Measurements from ENCODE around the gene ARID5A.

The ARID5A gene

DNA sequence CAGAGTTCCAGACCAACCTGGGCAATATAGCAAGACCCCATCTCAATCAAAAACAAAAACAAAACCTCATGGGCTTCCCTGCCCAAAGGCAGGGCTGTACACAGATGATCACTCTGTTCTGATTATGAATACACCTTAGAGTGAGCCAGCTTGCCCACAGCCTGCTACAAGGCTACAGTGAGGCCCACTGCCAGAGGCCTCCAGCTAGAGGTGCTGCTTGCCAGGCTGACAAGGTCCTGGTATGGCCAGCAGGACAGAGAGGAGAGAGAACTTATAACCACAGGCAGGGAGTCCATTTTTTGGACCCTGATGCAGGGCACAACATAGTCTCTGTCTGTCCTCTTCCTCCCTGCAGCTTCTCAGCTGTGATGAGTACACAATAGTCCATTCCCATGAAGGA is 60.0 kb downstream of the ARID5A start:
- no peaks in the 10 kb centered on the region for H4K20me1 ChIP-seq (ENCODE audit: insufficient read depth, low read length, poor library complexity, severe bottlenecking)
- H3K4me2 ChIP-seq (ENCODE audit: low read depth, low read length, poor library complexity, severe bottlenecking) = no peak overlapping the region
- TF ChIP-seq EZH2phosphoT487 (IDR thresholded peaks at IDR 0.05; ENCODE audit: borderline replicate concordance) = no peak
- TF ChIP-seq, protein P1, sequence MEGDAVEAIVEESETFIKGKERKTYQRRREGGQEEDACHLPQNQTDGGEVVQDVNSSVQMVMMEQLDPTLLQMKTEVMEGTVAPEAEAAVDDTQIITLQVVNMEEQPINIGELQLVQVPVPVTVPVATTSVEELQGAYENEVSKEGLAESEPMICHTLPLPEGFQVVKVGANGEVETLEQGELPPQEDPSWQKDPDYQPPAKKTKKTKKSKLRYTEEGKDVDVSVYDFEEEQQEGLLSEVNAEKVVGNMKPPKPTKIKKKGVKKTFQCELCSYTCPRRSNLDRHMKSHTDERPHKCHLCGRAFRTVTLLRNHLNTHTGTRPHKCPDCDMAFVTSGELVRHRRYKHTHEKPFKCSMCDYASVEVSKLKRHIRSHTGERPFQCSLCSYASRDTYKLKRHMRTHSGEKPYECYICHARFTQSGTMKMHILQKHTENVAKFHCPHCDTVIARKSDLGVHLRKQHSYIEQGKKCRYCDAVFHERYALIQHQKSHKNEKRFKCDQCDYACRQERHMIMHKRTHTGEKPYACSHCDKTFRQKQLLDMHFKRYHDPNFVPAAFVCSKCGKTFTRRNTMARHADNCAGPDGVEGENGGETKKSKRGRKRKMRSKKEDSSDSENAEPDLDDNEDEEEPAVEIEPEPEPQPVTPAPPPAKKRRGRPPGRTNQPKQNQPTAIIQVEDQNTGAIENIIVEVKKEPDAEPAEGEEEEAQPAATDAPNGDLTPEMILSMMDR (conservative IDR thresholded peaks at IDR 0.05; ENCODE audit: low read length) = no peak
- H3K9me3 ChIP-seq (ENCODE audit: insufficient read depth, low read depth, low read length) = no peaks in the 10 kb centered on the region
- H3F3A ChIP-seq (ENCODE audit: low read depth) = 0 out of 2 replicates have a peak, but pooled peaks cover 5% of the 10 kb centered on the region
- H2AFZ ChIP-seq (ENCODE audit: low read length) = no peak overlapping the region
- H3K9ac ChIP-seq (ENCODE audit: low read depth, low read length, poor library complexity, severe bottlenecking) = no peak overlapping the region
- H3K4me3 ChIP-seq (ENCODE audit: low read length, poor library complexity, severe bottlenecking) = no peak overlapping the region
- H3K4me1 ChIP-seq (ENCODE audit: insufficient read depth, low read length, poor library complexity, severe bottlenecking) = peaks cover 16% of the 10 kb centered on the region
- no peaks in the 10 kb centered on the region for H3K27me3 ChIP-seq (ENCODE audit: insufficient read depth, low read length, poor library complexity, severe bottlenecking)
- H3K79me2 ChIP-seq (ENCODE audit: insufficient read depth, low read length) = no peaks in the 10 kb centered on the region
- H3K36me3 ChIP-seq (ENCODE audit: insufficient read depth, low read length) = peaks cover 91% of the 10 kb centered on the region
- no peaks in the 10 kb centered on the region for H3K9me2 ChIP-seq (replicated peaks; ENCODE audit: low read depth, low read length)

DNA sequence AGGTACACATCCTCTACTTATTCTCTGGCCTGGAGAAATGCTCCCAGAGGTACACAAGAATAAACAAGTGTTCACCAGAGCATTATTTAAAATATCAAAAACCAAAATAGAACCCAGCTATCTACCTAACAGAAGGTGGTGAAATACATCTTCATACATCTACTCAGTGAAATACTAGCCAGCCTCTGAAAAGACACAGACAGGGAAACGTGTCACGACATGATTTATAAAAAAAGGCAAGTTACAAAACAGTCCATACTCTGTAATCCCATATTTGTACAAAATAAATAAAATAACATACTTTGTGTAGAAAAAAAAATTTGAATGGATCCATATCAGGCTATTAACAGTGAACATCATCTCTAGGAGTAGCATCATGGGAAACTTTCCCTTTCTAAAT is 63.4 kb downstream of the ARID5A start:
- Histone ChIP-seq H3K4me1 (ENCODE audit: insufficient read depth, low read length, poor library complexity, severe bottlenecking) (peaks cover 4% of the 10 kb centered on the region), H2AFZ (ENCODE audit: low read length) (no peak overlapping the region), H3K4me3 (ENCODE audit: low read length, poor library complexity, severe bottlenecking) (no peak overlapping the region), H3K79me2 (ENCODE audit: insufficient read depth, low read length) (no peaks in the 10 kb centered on the region), H3K9me2 (replicated peaks; ENCODE audit: low read depth, low read length) (no peaks in the 10 kb centered on the region), H4K20me1 (ENCODE audit: insufficient read depth, low read length, poor library complexity, severe bottlenecking) (no peaks in the 10 kb centered on the region), H3K36me3 (ENCODE audit: insufficient read depth, low read length) (peaks cover 91% of the 10 kb centered on the region), H3K27me3 (ENCODE audit: insufficient read depth, low read length, poor library complexity, severe bottlenecking) (no peaks in the 10 kb centered on the region), H3K4me2 (ENCODE audit: low read depth, low read length, poor library complexity, severe bottlenecking) (no peak overlapping the region), H3K9me3 (ENCODE audit: insufficient read depth, low read depth, low read length) (no peaks in the 10 kb centered on the region), H3K9ac (ENCODE audit: low read depth, low read length, poor library complexity, severe bottlenecking) (no peak overlapping the region), H3F3A (ENCODE audit: low read depth) (no peaks in the 10 kb centered on the region)
- TF ChIP-seq, protein P1 (conservative IDR thresholded peaks at IDR 0.05; ENCODE audit: low read length) = no peak
- no peak for TF ChIP-seq EZH2phosphoT487 (IDR thresholded peaks at IDR 0.05; ENCODE audit: borderline replicate concordance)

- H3K4me2 ChIP-seq (ENCODE audit: low read depth, low read length, poor library complexity, severe bottlenecking) = peak overlapping the region; percentile 18
- H3K27me3 ChIP-seq (ENCODE audit: insufficient read depth, low read length, poor library complexity, severe bottlenecking) = no peaks in the 10 kb centered on the region
- H3K79me2 ChIP-seq (ENCODE audit: insufficient read depth, low read length) = no peaks in the 10 kb centered on the region
- H4K20me1 ChIP-seq (ENCODE audit: insufficient read depth, low read length, poor library complexity, severe bottlenecking) = no peaks in the 10 kb centered on the region
- no peaks in the 10 kb centered on the region for H3K9me2 ChIP-seq (replicated peaks; ENCODE audit: low read depth, low read length)
- no peaks in the 10 kb centered on the region for H3K9me3 ChIP-seq (ENCODE audit: insufficient read depth, low read depth, low read length)
- H3K36me3 ChIP-seq (ENCODE audit: insufficient read depth, low read length) = peaks cover 92% of the 10 kb centered on the region
- no peak overlapping the region for H2AFZ ChIP-seq (ENCODE audit: low read length)
- H3K4me3 ChIP-seq (ENCODE audit: low read length, poor library complexity, severe bottlenecking) = no peak overlapping the region
- no peaks in the 10 kb centered on the region for H3F3A ChIP-seq (ENCODE audit: low read depth)
- H3K4me1 ChIP-seq (ENCODE audit: insufficient read depth, low read length, poor library complexity, severe bottlenecking) = no peaks in the 10 kb centered on the region
- no peak overlapping the region for H3K9ac ChIP-seq (ENCODE audit: low read depth, low read length, poor library complexity, severe bottlenecking)
- TF ChIP-seq, protein P1 (conservative IDR thresholded peaks at IDR 0.05; ENCODE audit: low read length) = no peak
- no peak for TF ChIP-seq EZH2phosphoT487 (IDR thresholded peaks at IDR 0.05; ENCODE audit: borderline replicate concordance)
Measured at GRCh38 chr2:96601382-96602292, 65.1 kb downstream of the ARID5A start.
